Smooth muscle cell (in vitro differentiated cells): ENCODE results near the gene DNAAF3. TPM values are rescaled to one million over a fixed set of nuclear protein-coding genes. Genes with fewer than 3 reads are reported as not detected.

ENCODE experiments used
- DNase-seq: peaks from one replicate; lab custom pipeline; 2025; ENCODE audit not compliant: unreplicated experiment; lab: John Stamatoyannopoulos, UW
- H2AFZ ChIP-seq: fragments of 200-600 bp; sonication (generic); 2 replicates; pipeline ENCODE4 v1.6.0; 2016; ENCODE audit warnings: antibody characterized with exemption, low read depth, mild to moderate bottlenecking
- H3F3A ChIP-seq: fragments of 200-600 bp; sonication (generic); 2 replicates; pipeline ENCODE4 v1.6.0; 2017; ENCODE audit warnings: antibody characterized with exemption, low read depth
- H3K27ac ChIP-seq: fragments of 200-600 bp; sonication (generic); 2 replicates; pipeline ENCODE4 v1.5.1; 2016; ENCODE audit warnings: low read depth, mild to moderate bottlenecking
- H3K27me3 ChIP-seq: fragments of 200-600 bp; sonication (generic); 2 replicates; pipeline ENCODE4 v1.6.1; 2016; ENCODE audit warnings: low read depth, mild to moderate bottlenecking
- H3K36me3 ChIP-seq: fragments of 200-600 bp; sonication (generic); 2 replicates; pipeline ENCODE4 v1.5.1; 2016; ENCODE audit warnings: low read depth
- H3K4me1 ChIP-seq: fragments of 200-600 bp; sonication (generic); 2 replicates; pipeline ENCODE4 v1.5.1; 2016; ENCODE audit warnings: low read depth
- H3K4me2 ChIP-seq: fragments of 200-600 bp; sonication (generic); 2 replicates; pipeline ENCODE4 v1.6.0; 2016; ENCODE audit warnings: mild to moderate bottlenecking
- H3K4me3 ChIP-seq: fragments of 200-600 bp; sonication (generic); 2 replicates; pipeline ENCODE4 v1.5.1; 2016; ENCODE audit warnings: mild to moderate bottlenecking
- H3K79me2 ChIP-seq: fragments of 200-600 bp; sonication (generic); 2 replicates; pipeline ENCODE4 v1.6.0; 2016; ENCODE audit warnings: low read depth, mild to moderate bottlenecking
- H3K9ac ChIP-seq: fragments of 200-600 bp; sonication (generic); 2 replicates; pipeline ENCODE4 v1.6.0; 2016; ENCODE audit warnings: low read depth
- H3K9me3 ChIP-seq: fragments of 200-600 bp; sonication (generic); replicated peaks from 2 replicates; pipeline ENCODE4 v1.5.1; 2016; ENCODE audit warnings: low read depth
- H4K20me1 ChIP-seq: fragments of 200-600 bp; sonication (generic); 2 replicates; pipeline ENCODE4 v1.6.0; 2016; ENCODE audit warnings: low read depth
- WGBS: methylation state at CpG from one replicate; pipeline ENCODE4 v1.1.7; 2016; ENCODE audit warnings: low lambda C conversion rate; 5-methylcytosine and 5-hydroxymethylcytosine counted together
- polyA plus RNA-seq: library from polyadenylated mRNA; unstranded; fragments of >200 nt; fragmentation: Nextera tagmentation; extraction: Ambion mirVana; gene quantifications from 2 replicates; pipeline ENCODE4 v1.2.1, GENCODE V29; 2016
- total RNA-seq: library from RNA; depleted of rRNA; stranded (reverse); fragments of >200 nt; gene quantifications from 2 replicates; pipeline ENCODE4 v1.2.3, GENCODE V29; 2014
- TF ChIP-seq, protein P1 (sequence below): fragments of 200-600 bp; sonication (generic); IDR thresholded peaks from 2 replicates; pipeline ENCODE4 v1.5.1; 2017; ENCODE audit warnings: borderline replicate concordance, mild to moderate bottlenecking, antibody characterized with exemption; ENCODE audit not compliant: insufficient read depth, poor library complexity, severe bottlenecking

The DNAAF3 gene
- total and polyA plus RNA-seq, 2 experiments from 2014 or later, result 1.3 to 1.4 TPM

DNA sequence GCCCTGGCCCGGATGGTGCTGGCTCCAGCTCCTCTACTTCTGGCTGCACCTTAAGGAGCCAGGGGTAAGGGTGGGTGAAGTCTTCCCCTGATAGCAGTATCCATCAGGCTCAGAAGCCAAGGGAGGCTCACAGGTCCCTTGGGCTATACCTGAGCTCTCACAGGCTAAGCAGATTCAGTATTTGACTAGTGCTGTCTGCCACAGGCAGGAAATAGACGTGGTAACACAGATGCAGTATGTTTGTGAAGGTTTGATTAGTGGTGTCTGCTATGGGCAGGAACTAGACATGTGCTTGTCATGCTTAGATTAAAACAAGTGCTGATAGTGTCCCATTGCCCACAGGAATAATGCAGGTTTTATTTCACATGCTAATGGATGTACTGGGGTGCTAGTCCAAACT, 9.7 kb upstream of the DNAAF3 start:
- Histone ChIP-seq H2AFZ (no peak overlapping the region), H3K27ac (no peak overlapping the region), H3K9me3 (no peaks in the 10 kb centered on the region), H3K9ac (no peak overlapping the region), H3K4me1 (no peaks in the 10 kb centered on the region), H3K27me3 (peaks cover 70% of the 10 kb centered on the region), H4K20me1 (no peaks in the 10 kb centered on the region), H3K36me3 (no peaks in the 10 kb centered on the region), H3K4me2 (no peak overlapping the region), H3K4me3 (no peak overlapping the region), H3K79me2 (no peaks in the 10 kb centered on the region), H3F3A (no peaks in the 10 kb centered on the region)
- no peak for DNase-seq
- TF ChIP-seq, protein P1, sequence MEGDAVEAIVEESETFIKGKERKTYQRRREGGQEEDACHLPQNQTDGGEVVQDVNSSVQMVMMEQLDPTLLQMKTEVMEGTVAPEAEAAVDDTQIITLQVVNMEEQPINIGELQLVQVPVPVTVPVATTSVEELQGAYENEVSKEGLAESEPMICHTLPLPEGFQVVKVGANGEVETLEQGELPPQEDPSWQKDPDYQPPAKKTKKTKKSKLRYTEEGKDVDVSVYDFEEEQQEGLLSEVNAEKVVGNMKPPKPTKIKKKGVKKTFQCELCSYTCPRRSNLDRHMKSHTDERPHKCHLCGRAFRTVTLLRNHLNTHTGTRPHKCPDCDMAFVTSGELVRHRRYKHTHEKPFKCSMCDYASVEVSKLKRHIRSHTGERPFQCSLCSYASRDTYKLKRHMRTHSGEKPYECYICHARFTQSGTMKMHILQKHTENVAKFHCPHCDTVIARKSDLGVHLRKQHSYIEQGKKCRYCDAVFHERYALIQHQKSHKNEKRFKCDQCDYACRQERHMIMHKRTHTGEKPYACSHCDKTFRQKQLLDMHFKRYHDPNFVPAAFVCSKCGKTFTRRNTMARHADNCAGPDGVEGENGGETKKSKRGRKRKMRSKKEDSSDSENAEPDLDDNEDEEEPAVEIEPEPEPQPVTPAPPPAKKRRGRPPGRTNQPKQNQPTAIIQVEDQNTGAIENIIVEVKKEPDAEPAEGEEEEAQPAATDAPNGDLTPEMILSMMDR, result no peak
- WGBS, result 49% methylated on average over 2 of the region's 2 CpGs

DNA sequence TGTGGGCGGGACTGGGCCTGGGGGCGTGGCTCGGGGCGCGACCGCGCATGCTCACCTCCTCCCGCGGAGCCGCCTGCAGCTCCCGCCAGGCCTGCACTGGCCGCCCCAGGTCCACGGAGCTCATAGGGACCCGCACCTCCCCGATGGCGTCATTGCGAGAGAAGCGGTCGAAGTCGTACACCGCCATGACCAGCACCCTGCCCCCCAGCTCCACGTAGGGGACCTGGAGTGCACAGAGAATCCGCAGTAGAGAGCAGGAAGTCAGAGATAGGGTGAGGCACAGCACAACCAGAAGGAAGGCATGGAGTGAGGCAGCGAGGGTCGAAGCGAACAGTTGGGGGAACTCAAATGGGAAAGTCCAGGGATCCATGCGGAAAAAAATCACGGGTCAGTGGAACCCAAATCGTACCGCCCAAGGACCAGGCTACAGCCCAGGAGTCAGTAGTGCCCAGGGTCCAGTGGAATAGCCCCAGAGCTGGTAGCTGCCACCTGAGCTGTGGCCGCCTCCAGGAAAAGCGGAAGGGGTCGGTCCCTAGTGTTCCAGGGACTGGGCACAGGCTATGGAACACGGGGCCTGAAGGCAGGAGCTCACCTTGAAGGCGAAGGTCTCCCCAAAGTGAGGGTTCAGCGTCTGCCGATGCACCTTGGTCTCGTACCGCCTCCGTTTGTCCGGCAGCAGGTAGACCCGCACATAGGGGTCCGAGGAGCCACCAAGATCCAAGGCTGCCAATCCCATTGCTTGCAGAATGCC, 8.9 kb upstream of the DNAAF3 start:
- WGBS, result 83% methylated on average over 41 of the region's 43 CpGs
- DNase-seq, result no peak
- no peaks in the 10 kb centered on the region for H3K9me3 ChIP-seq
- no peak overlapping the region for H3K4me3 ChIP-seq
- H3F3A ChIP-seq, result no peaks in the 10 kb centered on the region
- TF ChIP-seq, protein P1, result no peak
- H3K4me1 ChIP-seq, result no peaks in the 10 kb centered on the region
- no peaks in the 10 kb centered on the region for H3K79me2 ChIP-seq
- H3K4me2 ChIP-seq, result no peak overlapping the region
- peaks cover 62% of the 10 kb centered on the region for H3K27me3 ChIP-seq
- H4K20me1 ChIP-seq, result no peaks in the 10 kb centered on the region
- H3K27ac ChIP-seq, result no peak overlapping the region
- no peak overlapping the region for H3K9ac ChIP-seq
- H2AFZ ChIP-seq, result no peak overlapping the region
- no peaks in the 10 kb centered on the region for H3K36me3 ChIP-seq

DNA sequence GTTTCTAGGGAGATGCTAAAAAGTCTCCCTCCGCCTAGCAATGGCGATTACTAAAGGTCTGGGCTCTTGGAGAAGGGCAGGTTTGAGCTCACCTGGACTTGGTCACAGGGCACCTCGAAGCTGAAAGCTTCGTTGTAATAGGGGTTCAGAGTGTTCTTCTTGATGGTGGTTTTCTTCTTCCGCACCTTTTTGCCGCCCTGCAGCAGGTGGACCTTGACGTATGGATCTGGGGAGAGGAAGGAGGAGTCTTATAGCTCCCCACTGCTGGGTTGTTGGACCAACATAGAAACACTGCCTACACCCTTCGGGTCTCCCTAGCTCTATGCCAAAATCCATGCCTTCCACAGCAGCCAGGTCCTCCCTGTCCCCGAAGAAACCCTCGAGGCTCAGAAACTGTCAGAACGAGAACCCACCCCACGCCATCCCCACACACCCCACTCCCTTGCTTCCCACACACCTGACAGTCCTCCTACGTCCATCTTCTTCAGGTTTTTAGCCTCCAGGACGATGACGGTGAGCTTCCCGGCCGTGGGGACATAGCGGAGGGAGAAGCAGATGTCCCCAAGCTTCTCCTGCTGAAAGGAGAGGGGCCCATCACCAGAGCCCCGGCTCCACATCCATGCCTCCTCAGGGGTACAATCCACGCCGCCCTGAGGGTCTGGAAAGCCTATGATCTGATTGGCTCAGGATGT, 8.2 kb upstream of the DNAAF3 start:
- Histone ChIP-seq H3F3A (no peaks in the 10 kb centered on the region), H3K9ac (no peak overlapping the region), H2AFZ (no peak overlapping the region), H3K27me3 (peaks cover 64% of the 10 kb centered on the region), H3K27ac (no peak overlapping the region), H3K79me2 (no peaks in the 10 kb centered on the region), H4K20me1 (no peaks in the 10 kb centered on the region), H3K36me3 (no peaks in the 10 kb centered on the region), H3K9me3 (no peaks in the 10 kb centered on the region), H3K4me2 (no peak overlapping the region), H3K4me3 (no peak overlapping the region), H3K4me1 (no peaks in the 10 kb centered on the region)
- 71% methylated on average over 17 of the region's 21 CpGs for WGBS
- no peak for DNase-seq
- TF ChIP-seq, protein P1, result no peak
